NCI-H510A (cell line): ENCODE results near the gene TMBIM6.

Source experiments
- DNase-seq: peaks from one replicate; lab custom pipeline; 2025; lab: John Stamatoyannopoulos, UW

The TMBIM6 gene

GRCh38 chr12:49798248-49798647, 56.9 kb downstream of the TMBIM6 start:
- DNase-seq, result no peak

GRCh38 chr12:49798934-49799333, 57.6 kb downstream of the TMBIM6 start:
- DNase-seq, result no peak

GRCh38 chr12:49800421-49801140, 59.2 kb downstream of the TMBIM6 start:
- no peak for DNase-seq

- no peak for DNase-seq
Measured at GRCh38 chr12:49801141-49802063, 60.0 kb downstream of the TMBIM6 start.

- no peak for DNase-seq
Measured at GRCh38 chr12:49803693-49804450, 62.5 kb downstream of the TMBIM6 start.

- no peak for DNase-seq
Measured at GRCh38 chr12:49804821-49805220, 63.5 kb downstream of the TMBIM6 start.

- DNase-seq, result no peak
Measured at GRCh38 chr12:49805409-49805808, 64.1 kb downstream of the TMBIM6 start.

GRCh38 chr12:49806321-49806813, 65.0 kb downstream of the TMBIM6 start:
- no peak for DNase-seq

- no peak for DNase-seq
Measured at GRCh38 chr12:49806877-49807276, 65.5 kb downstream of the TMBIM6 start.

GRCh38 chr12:49807991-49808580, 66.7 kb downstream of the TMBIM6 start:
- no peak for DNase-seq

GRCh38 chr12:49808686-49809380, 67.5 kb downstream of the TMBIM6 start:
- no peak for DNase-seq

GRCh38 chr12:49809381-49809905, 68.1 kb downstream of the TMBIM6 start:
- DNase-seq, result no peak

- no peak for DNase-seq
Measured at GRCh38 chr12:49809906-49810389, 68.6 kb downstream of the TMBIM6 start.

GRCh38 chr12:49811136-49811535, 69.8 kb downstream of the TMBIM6 start:
- DNase-seq, result no peak

- no peak for DNase-seq
Measured at GRCh38 chr12:49811961-49812401, 70.6 kb downstream of the TMBIM6 start.

- DNase-seq, result no peak
Measured at GRCh38 chr12:49813131-49813530, 71.8 kb downstream of the TMBIM6 start.
